ENCODE results near the gene ZFP91.

Gene ZFP91

GRCh38 chr11:58600510-58600909 is 21.6 kb downstream of the ZFP91 start:
- H3K27ac Mint-ChIP-seq = peak overlapping the region; percentile 38
- peaks cover 91% of the 10 kb centered on the region for H3K36me3 Mint-ChIP-seq (ENCODE audit: low read depth)

GRCh38 chr11:58606930-58607714 is 28.3 kb downstream of the ZFP91 start:
- Mint-ChIP-seq H3K4me1 (ENCODE audit: low read depth) (peaks cover 71% of the 10 kb centered on the region), H3K27me3 (no peaks in the 10 kb centered on the region), H3K36me3 (ENCODE audit: low read depth) (peaks cover 84% of the 10 kb centered on the region), H3K9me3 (no peaks in the 10 kb centered on the region), H3K4me3 (no peak overlapping the region), H3K27ac (peak overlapping the region; percentile 65)
- no peak for DNase-seq

More at GRCh38 chr11:58600510-58600909, 21.6 kb downstream of the ZFP91 start:
- Mint-ChIP-seq H3K9me3 (no peaks in the 10 kb centered on the region), H3K27me3 (no peaks in the 10 kb centered on the region), H3K4me1 (ENCODE audit: low read depth) (peaks cover 95% of the 10 kb centered on the region), H3K4me3 (no peak overlapping the region)
- no peak for DNase-seq

- Mint-ChIP-seq H3K4me3 (no peak overlapping the region), H3K4me1 (ENCODE audit: low read depth) (peaks cover 72% of the 10 kb centered on the region), H3K27me3 (no peaks in the 10 kb centered on the region), H3K9me3 (no peaks in the 10 kb centered on the region), H3K27ac (peak overlapping the region; percentile 40), H3K36me3 (ENCODE audit: low read depth) (peaks cover 84% of the 10 kb centered on the region)
- no peak for DNase-seq
Measured at GRCh38 chr11:58608331-58608730, 29.5 kb downstream of the ZFP91 start.

GRCh38 chr11:58609723-58610122 is 30.9 kb downstream of the ZFP91 start:
- Mint-ChIP-seq H3K36me3 (ENCODE audit: low read depth) (peaks cover 85% of the 10 kb centered on the region), H3K4me1 (ENCODE audit: low read depth) (peaks cover 66% of the 10 kb centered on the region), H3K9me3 (no peaks in the 10 kb centered on the region), H3K27ac (no peak overlapping the region), H3K4me3 (no peak overlapping the region), H3K27me3 (no peaks in the 10 kb centered on the region)
- DNase-seq = no peak

- peaks cover 48% of the 10 kb centered on the region for H3K4me1 Mint-ChIP-seq (ENCODE audit: low read depth)
- H3K27me3 Mint-ChIP-seq = no peaks in the 10 kb centered on the region
- peak overlapping the region; percentile 52 for H3K27ac Mint-ChIP-seq
- peaks cover 99% of the 10 kb centered on the region for H3K36me3 Mint-ChIP-seq (ENCODE audit: low read depth)
- DNase-seq = no peak
- H3K9me3 Mint-ChIP-seq = no peaks in the 10 kb centered on the region
- H3K4me3 Mint-ChIP-seq = no peak overlapping the region
Measured at GRCh38 chr11:58613228-58613627, 34.4 kb downstream of the ZFP91 start.

GRCh38 chr11:58615559-58615958 is 36.7 kb downstream of the ZFP91 start:
- DNase-seq = no peak
- H3K4me3 Mint-ChIP-seq = no peak overlapping the region
- H3K27me3 Mint-ChIP-seq = no peaks in the 10 kb centered on the region
- H3K4me1 Mint-ChIP-seq (ENCODE audit: low read depth) = peaks cover 44% of the 10 kb centered on the region
- H3K27ac Mint-ChIP-seq = peak overlapping the region; percentile 27
- H3K9me3 Mint-ChIP-seq = no peaks in the 10 kb centered on the region
- H3K36me3 Mint-ChIP-seq (ENCODE audit: low read depth) = peaks cover 99% of the 10 kb centered on the region

GRCh38 chr11:58616594-58616993 is 37.7 kb downstream of the ZFP91 start:
- peak overlapping the region; percentile 29 for H3K27ac Mint-ChIP-seq
- peaks cover 42% of the 10 kb centered on the region for H3K4me1 Mint-ChIP-seq (ENCODE audit: low read depth)
- peaks cover 97% of the 10 kb centered on the region for H3K36me3 Mint-ChIP-seq (ENCODE audit: low read depth)
- no peak overlapping the region for H3K4me3 Mint-ChIP-seq
- no peak for DNase-seq
- H3K9me3 Mint-ChIP-seq = no peaks in the 10 kb centered on the region
- no peaks in the 10 kb centered on the region for H3K27me3 Mint-ChIP-seq

- no peak for DNase-seq
- Mint-ChIP-seq H3K4me1 (ENCODE audit: low read depth) (peaks cover 42% of the 10 kb centered on the region), H3K36me3 (ENCODE audit: low read depth) (peaks cover 97% of the 10 kb centered on the region)
Measured at GRCh38 chr11:58617976-58618557, 39.2 kb downstream of the ZFP91 start.

GRCh38 chr11:58621586-58622262 is 42.9 kb downstream of the ZFP91 start:
- no peaks in the 10 kb centered on the region for H3K9me3 Mint-ChIP-seq
- H3K36me3 Mint-ChIP-seq (ENCODE audit: low read depth) = peaks cover 94% of the 10 kb centered on the region
- peaks cover 38% of the 10 kb centered on the region for H3K4me1 Mint-ChIP-seq (ENCODE audit: low read depth)
- no peaks in the 10 kb centered on the region for H3K27me3 Mint-ChIP-seq
- peak overlapping the region; percentile 55 for H3K27ac Mint-ChIP-seq
- H3K4me3 Mint-ChIP-seq = no peak overlapping the region
- DNase-seq = no peak

More at GRCh38 chr11:58617976-58618557, 39.2 kb downstream of the ZFP91 start:
- Mint-ChIP-seq H3K9me3 (no peaks in the 10 kb centered on the region), H3K27ac (peak overlapping the region; percentile 80), H3K27me3 (no peaks in the 10 kb centered on the region), H3K4me3 (no peak overlapping the region)

GRCh38 chr11:58622344-58622743 is 43.5 kb downstream of the ZFP91 start, which contains the start of gene CNTF:
Gene CNTF, plus strand, starts transcription at chr11:58622665. Its CDS starts 88 bp downstream, at chr11:58622753.
- Mint-ChIP-seq H3K4me3 (no peak within 1 kb of the TSS), H3K27ac (peak within 1 kb of the TSS; percentile 55), H3K9me3 (no peaks in the 10 kb centered on the region), H3K36me3 (ENCODE audit: low read depth) (peaks cover 94% of the 10 kb centered on the region), H3K27me3 (no peaks in the 10 kb centered on the region), H3K4me1 (ENCODE audit: low read depth) (peaks cover 41% of the 10 kb centered on the region)
- DNase-seq = no peak

GRCh38 chr11:58625086-58625485 is 46.2 kb downstream of the ZFP91 start:
- Mint-ChIP-seq H3K27ac (no peak overlapping the region), H3K4me3 (no peak overlapping the region), H3K9me3 (no peaks in the 10 kb centered on the region), H3K4me1 (ENCODE audit: low read depth) (peaks cover 42% of the 10 kb centered on the region), H3K27me3 (no peaks in the 10 kb centered on the region), H3K36me3 (ENCODE audit: low read depth) (peaks cover 87% of the 10 kb centered on the region)
- no peak for DNase-seq

- Mint-ChIP-seq H3K4me3 (no peak overlapping the region), H3K9me3 (no peaks in the 10 kb centered on the region), H3K36me3 (ENCODE audit: low read depth) (peaks cover 82% of the 10 kb centered on the region), H3K4me1 (ENCODE audit: low read depth) (peaks cover 37% of the 10 kb centered on the region), H3K27ac (peak overlapping the region; percentile 65), H3K27me3 (no peaks in the 10 kb centered on the region)
- DNase-seq = no peak
Measured at GRCh38 chr11:58625826-58626460, 47.1 kb downstream of the ZFP91 start.

- Mint-ChIP-seq H3K27ac (peak overlapping the region; percentile 22), H3K4me1 (ENCODE audit: low read depth) (peaks cover 28% of the 10 kb centered on the region), H3K27me3 (no peaks in the 10 kb centered on the region), H3K9me3 (no peaks in the 10 kb centered on the region), H3K36me3 (ENCODE audit: low read depth) (peaks cover 71% of the 10 kb centered on the region), H3K4me3 (no peak overlapping the region)
- no peak for DNase-seq
Measured at GRCh38 chr11:58626934-58627483, 48.1 kb downstream of the ZFP91 start.

GRCh38 chr11:58628446-58628845 is 49.6 kb downstream of the ZFP91 start:
- H3K9me3 Mint-ChIP-seq = no peaks in the 10 kb centered on the region
- peaks cover 21% of the 10 kb centered on the region for H3K4me1 Mint-ChIP-seq (ENCODE audit: low read depth)
- no peaks in the 10 kb centered on the region for H3K27me3 Mint-ChIP-seq
- H3K27ac Mint-ChIP-seq = peak overlapping the region; percentile 19
- peaks cover 57% of the 10 kb centered on the region for H3K36me3 Mint-ChIP-seq (ENCODE audit: low read depth)
- no peak for DNase-seq
- no peak overlapping the region for H3K4me3 Mint-ChIP-seq
